Activated effector memory CD4-positive, alpha-beta T cell treated with anti-CD3 and anti-CD28 coated beads, Interleukin-2, amount 50 U/mL, for 16 hours (primary cell): ENCODE data around the gene NEK6.

Source experiments
- DNase-seq: peaks from one replicate; pipeline ENCODE4 v3.0.0-alpha.2; 2020

Gene NEK6

GRCh38 chr9:124345751-124346281 is 88.1 kb downstream of the NEK6 start:
- DNase-seq, result no peak

GRCh38 chr9:124346347-124347163 is 88.8 kb downstream of the NEK6 start:
- DNase-seq, result no peak

- DNase-seq, result no peak
Measured at GRCh38 chr9:124347206-124347967, 89.6 kb downstream of the NEK6 start.

- DNase-seq, result peak; percentile 59
Measured at GRCh38 chr9:124347968-124348358, 90.2 kb downstream of the NEK6 start.

- DNase-seq, result no peak
Measured at GRCh38 chr9:124348363-124348762, 90.6 kb downstream of the NEK6 start.

GRCh38 chr9:124348831-124349230 is 91.1 kb downstream of the NEK6 start:
- peak; percentile 54 for DNase-seq

GRCh38 chr9:124349267-124349666 is 91.5 kb downstream of the NEK6 start:
- DNase-seq, result peak; percentile 39

- peak; percentile 42 for DNase-seq
Measured at GRCh38 chr9:124349675-124350493, 92.1 kb downstream of the NEK6 start.

GRCh38 chr9:124350494-124351263 is 92.9 kb downstream of the NEK6 start:
- peak; percentile 50 for DNase-seq

- DNase-seq, result peak; percentile 48
Measured at GRCh38 chr9:124351672-124352468, 94.1 kb downstream of the NEK6 start.

GRCh38 chr9:124352616-124353015 is 94.9 kb downstream of the NEK6 start:
- DNase-seq, result no peak

- peak; percentile 27 for DNase-seq
Measured at GRCh38 chr9:124353166-124353768, 95.5 kb downstream of the NEK6 start.

GRCh38 chr9:124353811-124354274 is 96.1 kb downstream of the NEK6 start:
- no peak for DNase-seq

GRCh38 chr9:124354346-124355038 is 96.7 kb downstream of the NEK6 start:
- peak; percentile 52 for DNase-seq

GRCh38 chr9:124355039-124355940 is 97.5 kb downstream of the NEK6 start:
- DNase-seq, result peak; percentile 43

- no peak for DNase-seq
Measured at GRCh38 chr9:124355941-124356744, 98.4 kb downstream of the NEK6 start.

GRCh38 chr9:124356745-124357390 is 99.1 kb downstream of the NEK6 start:
- peak; percentile 42 for DNase-seq
